ENCODE results near the gene DNAAF8. TPM values are rescaled to one million over a fixed set of nuclear protein-coding genes. Genes with fewer than 3 reads are reported as not detected.

DNAAF8 gene
- polyA plus RNA-seq, 1 experiment = 0.89 TPM

DNA sequence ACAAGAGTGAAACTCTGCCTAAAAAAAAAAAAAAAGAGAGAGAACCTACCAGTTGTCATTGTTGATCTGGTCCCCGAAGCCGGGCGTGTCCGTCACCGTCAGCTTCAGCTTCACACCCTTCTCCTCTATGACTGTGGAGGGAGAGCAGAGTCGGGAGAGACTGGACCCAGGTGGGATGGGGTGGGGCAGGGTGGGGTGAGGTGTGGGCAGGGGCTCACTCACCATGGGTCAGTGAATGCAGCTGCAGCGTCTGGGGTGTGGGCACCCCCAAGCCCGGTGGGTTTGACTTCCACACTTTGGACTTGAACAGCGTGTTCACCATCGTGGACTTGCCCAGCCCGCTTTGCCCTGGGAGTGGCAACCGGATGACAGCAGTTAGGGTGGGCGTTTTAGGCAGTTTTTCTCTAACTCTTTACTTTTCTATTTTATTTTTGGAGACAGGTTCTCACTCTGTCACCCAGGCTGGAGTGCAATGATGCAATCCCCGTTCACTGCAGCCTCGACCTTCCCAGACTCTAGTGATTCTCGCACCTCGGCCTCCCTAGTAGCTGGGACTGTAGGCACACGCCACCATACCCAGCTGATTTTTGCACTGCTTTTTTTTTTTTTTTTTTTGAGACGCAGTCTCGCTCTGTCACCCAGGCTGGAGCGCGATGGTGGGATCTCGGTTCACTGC is 51.6 kb downstream of the DNAAF8 start:
- no peak for DNase-seq (ENCODE audit: low read depth, low spot score)
- H3K4me3 ChIP-seq (ENCODE audit: low read depth, low read length) = no peak overlapping the region
- CTCF ChIA-PET = no interaction called here
- H3K9me3 ChIP-seq (ENCODE audit: control insufficient read depth, insufficient read depth, low read length) = no peaks in the 10 kb centered on the region
- POLR2A ChIA-PET = interaction anchor here (0.7 kb wide), 1 partner anchor 42 kb away, joined by 8 read pairs; no protein-coding TSS in a partner anchor
- H3K27ac ChIP-seq (ENCODE audit: low read depth, low read length) = no peak overlapping the region
- peaks cover 6% of the 10 kb centered on the region for H3K27me3 ChIP-seq (ENCODE audit: control insufficient read depth, insufficient read depth, low read length)
- TF ChIP-seq, protein P1, sequence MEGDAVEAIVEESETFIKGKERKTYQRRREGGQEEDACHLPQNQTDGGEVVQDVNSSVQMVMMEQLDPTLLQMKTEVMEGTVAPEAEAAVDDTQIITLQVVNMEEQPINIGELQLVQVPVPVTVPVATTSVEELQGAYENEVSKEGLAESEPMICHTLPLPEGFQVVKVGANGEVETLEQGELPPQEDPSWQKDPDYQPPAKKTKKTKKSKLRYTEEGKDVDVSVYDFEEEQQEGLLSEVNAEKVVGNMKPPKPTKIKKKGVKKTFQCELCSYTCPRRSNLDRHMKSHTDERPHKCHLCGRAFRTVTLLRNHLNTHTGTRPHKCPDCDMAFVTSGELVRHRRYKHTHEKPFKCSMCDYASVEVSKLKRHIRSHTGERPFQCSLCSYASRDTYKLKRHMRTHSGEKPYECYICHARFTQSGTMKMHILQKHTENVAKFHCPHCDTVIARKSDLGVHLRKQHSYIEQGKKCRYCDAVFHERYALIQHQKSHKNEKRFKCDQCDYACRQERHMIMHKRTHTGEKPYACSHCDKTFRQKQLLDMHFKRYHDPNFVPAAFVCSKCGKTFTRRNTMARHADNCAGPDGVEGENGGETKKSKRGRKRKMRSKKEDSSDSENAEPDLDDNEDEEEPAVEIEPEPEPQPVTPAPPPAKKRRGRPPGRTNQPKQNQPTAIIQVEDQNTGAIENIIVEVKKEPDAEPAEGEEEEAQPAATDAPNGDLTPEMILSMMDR (IDR thresholded peaks at IDR 0.05; ENCODE audit: low read depth, low read length) = no peak

DNA sequence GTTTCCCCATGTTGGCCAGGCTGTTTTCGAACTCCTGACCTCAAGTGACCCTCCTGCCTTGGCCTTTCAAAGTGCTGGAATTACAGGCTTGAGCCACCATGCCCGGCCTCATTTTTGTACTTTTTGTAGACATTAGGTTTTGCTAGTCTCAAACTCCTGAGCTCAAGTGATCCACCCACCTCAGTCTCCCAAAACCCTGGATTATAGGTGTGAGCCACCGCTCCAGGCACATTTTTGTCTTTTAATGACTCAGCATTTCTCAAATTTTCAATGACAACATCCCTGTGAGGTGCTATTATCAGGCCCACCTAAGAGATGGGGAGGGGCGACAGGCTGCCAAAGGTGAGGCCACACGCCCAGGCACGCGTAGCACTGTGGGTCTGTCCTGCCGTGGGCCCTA is 52.7 kb downstream of the DNAAF8 start:
- Histone ChIP-seq H3K27ac (ENCODE audit: low read depth, low read length) (no peak overlapping the region), H3K27me3 (ENCODE audit: control insufficient read depth, insufficient read depth, low read length) (peaks cover 6% of the 10 kb centered on the region), H3K4me3 (ENCODE audit: low read depth, low read length) (no peak overlapping the region), H3K9me3 (ENCODE audit: control insufficient read depth, insufficient read depth, low read length) (no peaks in the 10 kb centered on the region)
- CTCF ChIA-PET = no interaction called here
- DNase-seq (ENCODE audit: low read depth, low spot score) = no peak
- POLR2A ChIA-PET = no interaction called here
- TF ChIP-seq, protein P1 (IDR thresholded peaks at IDR 0.05; ENCODE audit: low read depth, low read length) = no peak

DNA sequence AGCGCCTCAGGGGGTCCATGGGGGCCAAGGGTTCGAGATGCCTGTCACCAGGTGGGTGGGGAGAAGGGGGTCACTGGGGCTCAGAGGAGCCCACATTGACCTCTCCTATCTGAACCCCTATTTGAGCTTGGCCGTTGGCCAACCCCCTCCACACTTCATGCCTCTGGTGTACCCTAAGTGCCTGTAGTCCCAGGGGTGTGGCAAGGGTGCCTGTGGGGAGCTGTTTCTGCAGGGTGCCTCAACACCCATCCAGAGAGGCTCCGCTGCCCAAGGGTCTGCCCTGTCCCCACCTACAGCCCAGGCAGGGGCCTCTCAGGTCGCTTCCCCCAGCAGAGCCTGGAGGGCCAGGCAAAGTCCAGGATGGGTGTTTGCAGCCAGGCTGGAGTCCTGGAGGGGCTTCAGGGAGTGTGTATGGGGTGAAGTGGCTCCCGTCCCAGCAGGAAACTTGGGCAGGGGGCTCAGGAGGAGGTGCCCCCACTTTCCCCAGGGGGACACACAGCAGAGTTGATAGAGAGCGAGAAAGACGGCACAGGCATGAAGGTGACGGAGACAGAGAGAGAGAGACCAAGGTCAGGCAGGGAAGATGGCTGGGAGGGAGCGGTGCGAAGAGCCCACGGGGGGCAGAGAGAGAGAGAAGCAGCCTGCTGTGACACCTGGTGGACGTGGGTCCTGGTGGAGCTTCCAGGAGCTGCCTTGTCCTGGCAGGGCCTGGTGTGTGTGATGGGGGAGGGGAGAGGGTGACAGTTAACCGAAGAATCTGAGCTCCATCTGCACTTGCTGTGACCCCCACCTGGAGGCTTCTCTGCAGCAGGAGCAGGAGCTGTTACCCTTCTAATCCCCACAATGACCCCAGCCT is 53.5 kb downstream of the DNAAF8 start, which contains the start of gene SEPTIN12:
TSS of gene SEPTIN12 (minus strand) at position 719 of the 856 bp plus-strand sequence. CDS start at position 19, 700 bp downstream.
- ChIA-PET POLR2A (no interaction called here), CTCF (no interaction called here)
- Histone ChIP-seq H3K9me3 (ENCODE audit: control insufficient read depth, insufficient read depth, low read length) (no peaks in the 10 kb centered on the region), H3K4me3 (ENCODE audit: low read depth, low read length) (no peak within 1 kb of the TSS), H3K27ac (ENCODE audit: low read depth, low read length) (no peak within 1 kb of the TSS), H3K27me3 (ENCODE audit: control insufficient read depth, insufficient read depth, low read length) (peaks cover 6% of the 10 kb centered on the region)
- DNase-seq (ENCODE audit: low read depth, low spot score) = no peak
- TF ChIP-seq, protein P1 (IDR thresholded peaks at IDR 0.05; ENCODE audit: low read depth, low read length) = no peak

DNA sequence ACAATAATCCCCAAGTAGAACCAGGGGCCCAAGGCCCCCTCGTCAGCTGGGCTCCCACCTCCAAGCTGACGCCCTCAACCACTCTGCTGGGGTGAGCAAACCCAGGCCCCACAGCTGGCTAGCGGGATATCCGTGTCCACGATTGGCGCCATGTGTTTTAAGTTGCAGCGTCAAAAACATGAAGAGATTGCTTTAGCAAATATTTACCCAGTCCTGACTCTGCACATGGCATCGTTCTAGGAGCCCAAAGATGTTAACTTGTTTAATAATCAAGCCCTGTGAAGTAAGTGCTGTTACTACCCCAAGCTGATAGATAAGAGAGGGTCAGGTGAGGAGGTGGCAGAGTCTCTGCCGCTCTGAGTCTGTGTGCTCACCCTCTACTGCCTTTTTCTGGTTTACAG is 54.2 kb downstream of the DNAAF8 start:
- Histone ChIP-seq H3K9me3 (ENCODE audit: control insufficient read depth, insufficient read depth, low read length) (no peaks in the 10 kb centered on the region), H3K27ac (ENCODE audit: low read depth, low read length) (no peak overlapping the region), H3K27me3 (ENCODE audit: control insufficient read depth, insufficient read depth, low read length) (peaks cover 6% of the 10 kb centered on the region), H3K4me3 (ENCODE audit: low read depth, low read length) (no peak overlapping the region)
- TF ChIP-seq, protein P1 (IDR thresholded peaks at IDR 0.05; ENCODE audit: low read depth, low read length) = no peak
- no peak for DNase-seq (ENCODE audit: low read depth, low spot score)
- ChIA-PET POLR2A (no interaction called here), CTCF (no interaction called here)

DNA sequence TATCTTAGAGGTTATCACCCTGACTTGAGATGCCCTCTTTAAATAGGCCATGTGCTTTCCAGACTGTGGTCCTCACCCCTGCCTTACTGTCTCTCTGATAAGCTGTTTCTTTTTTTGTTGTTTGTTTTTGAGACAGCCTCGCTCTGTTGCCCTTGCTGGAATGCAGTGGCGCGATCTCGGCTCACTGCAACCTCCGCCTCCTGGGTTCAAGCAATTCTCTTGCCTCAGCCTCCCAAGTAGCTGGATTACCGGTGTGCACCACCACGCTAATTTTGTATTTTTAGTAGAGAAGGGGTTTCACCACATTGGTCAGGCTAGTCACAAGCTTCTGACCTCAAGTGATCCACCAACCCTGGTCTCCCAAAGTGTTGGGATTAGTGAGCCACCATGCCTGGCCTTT is 54.6 kb downstream of the DNAAF8 start:
- TF ChIP-seq, protein P1 (IDR thresholded peaks at IDR 0.05; ENCODE audit: low read depth, low read length) = no peak
- Histone ChIP-seq H3K4me3 (ENCODE audit: low read depth, low read length) (no peak overlapping the region), H3K9me3 (ENCODE audit: control insufficient read depth, insufficient read depth, low read length) (no peaks in the 10 kb centered on the region), H3K27ac (ENCODE audit: low read depth, low read length) (no peak overlapping the region), H3K27me3 (ENCODE audit: control insufficient read depth, insufficient read depth, low read length) (peaks cover 6% of the 10 kb centered on the region)
- no peak for DNase-seq (ENCODE audit: low read depth, low spot score)
- POLR2A ChIA-PET = no interaction called here
- CTCF ChIA-PET = no interaction called here

Data from AG04450 (cell line).